ENCODE measurements around the gene ACTRT2.

ACTRT2 gene

DNA sequence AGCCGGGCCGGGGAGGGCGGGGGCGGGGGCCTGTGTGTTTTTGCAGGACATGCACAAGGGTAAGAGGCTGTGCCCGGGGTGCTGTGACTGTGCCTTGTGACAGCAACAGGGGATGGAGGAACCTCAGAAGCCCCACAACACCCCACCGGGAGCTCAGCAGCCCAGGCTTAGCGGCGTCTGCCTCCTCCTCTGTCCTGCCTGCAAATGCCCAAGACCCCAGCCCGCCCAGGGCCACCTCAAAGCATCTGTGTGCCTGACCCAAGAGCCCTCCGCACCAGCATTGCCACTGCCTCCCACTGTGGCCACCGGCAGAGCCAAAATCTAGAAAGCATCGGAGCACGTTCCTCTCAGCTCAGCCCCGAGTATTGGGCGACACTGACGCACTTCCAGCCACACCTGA lies 2.7 kb upstream of the ACTRT2 start:
- DNase-seq = no peak

DNA sequence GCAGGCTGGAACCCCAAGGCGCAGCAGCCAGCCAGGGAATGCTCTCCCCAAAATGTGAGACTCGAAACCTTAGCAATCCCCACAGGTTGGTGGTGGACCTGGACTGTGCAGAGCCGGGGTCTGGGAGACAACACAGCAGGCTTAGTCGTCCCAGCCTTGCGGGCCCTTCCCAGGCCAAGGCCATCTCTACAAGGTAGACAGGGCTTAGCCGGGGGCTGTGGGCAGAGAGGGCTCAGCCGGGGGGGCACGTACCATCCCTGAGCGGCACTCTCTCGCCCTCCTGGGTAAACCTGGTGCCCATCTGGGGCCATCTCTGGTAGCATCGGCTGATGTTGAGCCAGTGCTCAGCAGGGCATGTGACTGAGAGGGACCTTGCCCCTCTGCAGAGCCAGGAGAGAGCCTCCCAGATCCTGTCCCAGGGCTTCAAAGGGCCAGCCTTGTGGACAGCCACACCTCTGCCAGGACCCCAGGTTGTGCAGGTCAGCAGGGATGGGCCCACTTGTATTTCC lies 2.2 kb upstream of the ACTRT2 start:
- no peak for DNase-seq

DNA sequence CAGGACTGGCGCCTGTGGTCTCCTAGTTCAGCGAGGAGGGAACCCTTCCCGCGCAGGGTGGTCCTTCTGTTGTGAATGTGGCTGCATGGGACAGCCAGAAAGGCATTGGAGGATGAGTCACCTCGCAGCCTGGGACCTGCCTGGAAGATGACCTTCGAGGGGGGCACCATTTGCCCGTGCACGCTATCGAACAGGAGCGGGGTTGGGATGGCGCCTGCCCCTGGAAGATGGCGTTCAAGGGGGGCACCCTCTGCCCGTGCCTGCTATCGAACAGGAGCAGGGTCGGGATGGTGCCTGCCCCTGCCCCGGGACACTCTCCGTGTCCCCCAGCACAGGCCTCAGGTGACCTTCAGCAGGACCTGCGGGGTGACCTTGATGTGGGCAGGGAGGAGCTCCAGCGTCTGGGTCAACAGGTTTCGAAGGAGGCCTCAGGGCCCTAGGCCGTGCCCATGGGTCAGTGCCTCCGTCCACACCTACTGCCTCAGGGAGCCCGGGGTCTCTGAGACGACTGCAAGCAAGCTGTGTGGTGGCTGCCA lies 1.7 kb upstream of the ACTRT2 start:
- DNase-seq = no peak

DNA sequence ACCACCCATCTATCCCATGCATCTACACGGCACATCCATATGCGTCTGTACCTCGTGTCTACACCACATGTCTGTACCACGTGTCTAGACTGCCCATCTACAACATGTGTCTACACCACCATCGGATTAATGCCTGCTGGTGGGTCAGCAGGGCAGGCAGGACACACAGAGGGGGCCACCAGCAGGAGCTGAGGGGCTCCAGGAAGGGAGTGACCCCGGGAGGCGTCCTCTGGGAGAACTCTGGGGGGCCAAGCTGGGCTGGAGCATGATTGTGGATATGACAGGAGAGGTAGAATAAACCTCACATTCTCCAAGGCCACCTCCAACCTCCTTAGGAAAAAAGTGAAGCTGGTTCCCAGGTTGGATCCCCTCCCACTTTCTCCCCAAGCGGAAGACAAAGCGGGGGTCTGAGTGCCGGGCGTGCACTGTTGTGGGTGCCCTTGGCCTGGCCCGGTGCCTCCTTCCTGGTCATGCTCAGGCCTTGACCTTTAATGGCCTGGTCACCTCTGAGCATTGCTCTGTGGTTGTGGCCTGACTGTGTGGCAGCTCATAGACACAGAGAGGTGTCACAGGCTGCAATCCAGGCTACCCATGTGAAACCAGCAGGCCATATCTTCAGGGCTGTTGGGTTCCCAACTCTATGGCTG lies 881 bp upstream of the ACTRT2 start:
- no peak for DNase-seq

DNA sequence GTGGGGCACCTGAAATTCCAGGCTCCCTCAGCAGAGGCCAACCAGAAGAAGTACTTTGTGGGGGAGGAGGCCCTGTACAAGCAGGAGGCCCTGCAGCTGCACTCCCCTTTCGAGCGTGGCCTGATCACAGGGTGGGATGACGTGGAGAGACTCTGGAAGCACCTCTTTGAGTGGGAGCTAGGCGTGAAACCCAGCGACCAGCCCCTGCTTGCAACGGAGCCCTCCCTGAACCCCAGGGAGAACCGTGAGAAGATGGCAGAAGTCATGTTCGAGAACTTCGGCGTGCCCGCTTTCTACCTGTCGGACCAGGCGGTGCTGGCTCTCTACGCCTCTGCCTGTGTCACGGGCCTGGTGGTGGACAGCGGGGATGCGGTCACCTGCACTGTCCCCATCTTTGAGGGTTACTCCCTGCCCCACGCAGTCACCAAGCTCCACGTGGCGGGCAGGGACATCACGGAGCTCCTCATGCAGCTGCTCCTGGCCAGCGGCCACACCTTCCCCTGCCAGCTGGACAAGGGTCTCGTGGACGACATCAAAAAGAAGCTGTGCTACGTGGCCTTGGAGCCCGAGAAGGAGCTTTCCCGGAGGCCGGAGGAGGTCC lies 634 bp downstream of the ACTRT2 start:
- DNase-seq = no peak

DNA sequence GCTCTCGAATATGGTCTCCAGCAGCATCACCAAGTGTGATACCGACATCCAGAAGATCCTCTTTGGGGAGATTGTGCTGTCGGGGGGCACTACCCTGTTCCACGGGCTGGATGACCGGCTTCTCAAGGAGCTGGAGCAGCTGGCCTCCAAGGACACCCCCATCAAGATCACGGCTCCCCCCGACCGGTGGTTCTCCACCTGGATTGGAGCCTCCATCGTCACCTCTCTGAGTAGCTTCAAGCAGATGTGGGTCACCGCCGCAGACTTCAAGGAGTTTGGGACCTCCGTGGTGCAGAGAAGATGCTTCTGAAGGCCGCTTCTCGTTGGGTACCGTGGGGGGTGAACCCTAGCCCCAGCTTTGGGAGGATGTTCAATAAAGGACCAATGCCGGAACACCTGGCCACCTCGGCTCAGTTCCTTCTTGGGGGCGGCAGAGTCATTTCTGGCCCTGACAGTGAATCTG lies 1.3 kb downstream of the ACTRT2 start:
- no peak for DNase-seq

GRCh38 chr1:3022976-3023375 lies 1.7 kb downstream of the ACTRT2 start:
- DNase-seq = no peak

- no peak for DNase-seq
Measured at GRCh38 chr1:3024019-3024418, 2.8 kb downstream of the ACTRT2 start.

DNA sequence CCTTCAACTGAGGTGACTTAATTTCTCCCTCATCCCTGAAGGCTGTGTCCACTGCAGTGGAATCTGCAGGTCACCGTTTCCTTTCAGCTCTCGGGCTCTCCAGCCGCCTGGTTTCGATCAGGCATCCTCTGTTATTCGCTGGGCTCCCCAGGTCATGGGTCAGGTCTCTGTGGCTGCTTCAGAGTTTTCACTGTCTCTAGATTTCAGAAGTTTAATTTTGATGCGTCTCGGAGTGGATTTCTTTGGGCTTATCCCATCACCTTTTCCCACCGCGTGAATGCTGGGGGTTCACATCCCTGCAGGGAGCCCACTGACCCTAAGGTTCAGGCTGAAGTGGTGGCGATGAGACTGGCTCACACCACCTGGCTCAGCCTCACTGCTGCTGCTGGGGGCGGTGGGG lies 3.3 kb downstream of the ACTRT2 start:
- DNase-seq = no peak

- DNase-seq = no peak
Measured at GRCh38 chr1:3026124-3026523, 4.9 kb downstream of the ACTRT2 start.

- DNase-seq = no peak
Measured at GRCh38 chr1:3026581-3027391, 5.5 kb downstream of the ACTRT2 start.

GRCh38 chr1:3027611-3028371 lies 6.5 kb downstream of the ACTRT2 start:
- no peak for DNase-seq

GRCh38 chr1:3028531-3029282 lies 7.4 kb downstream of the ACTRT2 start:
- no peak for DNase-seq

GRCh38 chr1:3029481-3029961 lies 8.3 kb downstream of the ACTRT2 start:
- no peak for DNase-seq

DNA sequence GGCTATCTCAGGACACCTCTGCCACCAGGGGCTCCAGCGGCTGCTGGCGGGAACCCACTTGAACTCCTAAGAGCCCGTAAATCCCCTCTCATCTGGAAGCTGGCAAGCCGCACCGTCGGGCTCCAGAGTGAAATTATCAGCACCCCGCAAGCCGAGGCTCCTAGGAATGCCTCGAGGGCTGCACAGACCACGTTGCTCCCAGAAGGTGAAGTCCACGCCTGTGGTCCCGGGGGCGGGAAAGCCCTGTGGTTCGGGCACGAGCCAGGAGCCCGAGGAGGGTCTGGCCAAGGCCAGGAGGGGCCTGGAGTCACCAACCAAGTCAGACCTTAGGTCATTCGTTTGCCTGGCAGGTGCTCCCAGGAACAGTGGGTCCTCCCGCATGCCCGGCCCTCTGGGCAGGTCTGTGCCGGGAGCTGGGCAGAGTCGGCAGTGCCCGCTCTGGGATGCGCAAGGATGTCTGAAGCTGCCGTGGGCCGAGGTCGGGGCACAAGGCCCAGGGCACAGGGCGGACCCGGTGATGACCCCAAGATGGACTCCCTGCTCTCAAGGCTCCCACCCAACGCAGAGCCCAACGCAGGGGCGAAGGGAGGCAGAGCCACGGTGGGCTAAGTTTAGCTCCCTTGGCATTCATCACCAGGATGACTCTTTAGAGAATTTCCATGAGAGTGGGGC lies 8.9 kb downstream of the ACTRT2 start:
- no peak for DNase-seq

DNA sequence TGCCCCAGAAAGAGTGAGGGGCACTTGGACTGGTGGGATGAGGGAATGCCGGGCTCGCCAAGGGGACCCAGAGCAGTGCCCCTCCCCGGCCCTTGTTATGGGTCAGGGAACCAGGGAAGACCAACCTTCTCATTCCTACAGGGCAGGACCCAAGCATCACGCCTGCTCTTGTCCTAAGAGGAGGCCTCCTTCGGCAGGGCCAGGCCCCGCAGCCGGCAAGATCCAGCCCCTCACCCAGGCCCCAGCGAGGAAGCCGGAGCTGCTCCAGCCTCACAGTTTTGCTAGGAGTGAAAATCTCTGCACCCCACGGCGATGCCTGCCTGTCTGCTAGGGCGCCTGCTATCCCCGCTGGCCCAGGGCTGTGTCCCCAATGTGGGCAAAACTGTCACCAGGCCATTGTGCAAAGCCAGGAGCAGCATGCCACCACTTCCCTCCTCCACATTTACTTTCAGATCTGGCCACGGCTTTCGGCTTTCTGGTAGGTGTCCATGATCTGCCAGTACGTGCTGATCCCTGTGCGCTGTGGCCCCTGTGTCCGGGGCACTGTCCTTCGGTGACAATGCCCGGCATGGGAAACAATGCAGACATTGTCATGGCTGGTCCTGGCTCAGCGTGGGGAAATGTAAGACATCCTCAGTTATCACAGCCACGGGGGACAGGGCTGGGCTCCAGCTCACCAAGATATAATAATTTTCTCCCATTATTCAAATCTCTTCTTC lies 9.6 kb downstream of the ACTRT2 start:
- DNase-seq = no peak

DNA sequence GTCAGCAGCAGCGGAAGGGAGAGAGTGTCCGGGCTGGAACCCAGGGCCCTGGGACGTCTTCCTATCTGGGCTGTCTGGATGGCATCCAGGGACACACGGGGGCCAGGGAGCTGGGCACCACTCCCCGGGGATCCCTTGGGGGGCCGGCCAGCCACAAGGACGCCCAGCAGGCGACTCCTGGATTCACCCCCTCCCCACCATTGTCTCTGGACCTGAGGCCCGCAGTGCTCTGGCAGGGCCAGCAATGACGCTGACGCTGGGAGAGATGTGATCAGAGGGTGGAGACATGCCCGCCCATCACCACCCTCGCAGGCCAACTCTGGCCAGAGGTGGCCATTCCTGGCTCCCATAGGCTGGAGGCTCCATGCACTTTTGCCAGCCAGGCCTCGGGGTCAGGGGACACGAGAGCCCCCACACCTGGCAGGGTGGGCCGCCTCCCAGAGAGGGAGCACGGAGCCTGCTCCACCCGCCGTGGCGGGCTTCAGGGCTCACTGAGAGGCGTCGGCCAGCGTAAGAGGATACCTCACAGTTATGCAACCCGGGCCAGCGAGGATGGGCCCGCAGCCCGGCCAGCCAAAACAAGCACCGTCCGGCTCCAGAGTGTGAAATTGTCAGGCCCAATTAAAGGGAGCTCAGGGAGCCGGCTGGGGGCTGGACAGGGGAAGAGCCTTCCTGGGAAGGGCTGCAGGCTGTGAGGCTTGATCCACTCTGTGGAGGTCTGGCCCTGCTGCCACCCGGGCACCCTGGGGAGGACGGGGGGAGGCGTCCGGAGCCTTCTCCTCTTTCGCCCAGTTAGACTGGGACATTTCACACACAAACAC lies 10.3 kb downstream of the ACTRT2 start:
- DNase-seq = no peak

GRCh38 chr1:3032371-3033039 lies 11.2 kb downstream of the ACTRT2 start:
- DNase-seq = no peak

Measured in Kasumi-1 (cell line).